WTC11 (cell line): ENCODE measurements around the gene TMEM40. TPM values are rescaled to one million over a fixed set of nuclear protein-coding genes. Genes with fewer than 3 reads are reported as not detected.

Experiments used
- ATAC-seq: fragments of 200-7000 bp; cut with Tn5 transposase; 2 replicates; pipeline ENCODE4 v1.10.0; 2021; ENCODE audit warnings: mild to moderate bottlenecking, moderate library complexity
- CTCF ChIA-PET: fragments of 300-600 bp; sonication (Branson Sonifier 250); formaldehyde crosslinking; loops from one replicate; lab custom pipeline; 2021; ENCODE audit warnings: antibody characterized with exemption; lab: Charles Lee
- POLR2A ChIA-PET: fragments of 350-600 bp; sonication (Branson Sonifier 250); formaldehyde crosslinking; loops from one replicate; lab custom pipeline; 2021; ENCODE audit warnings: antibody characterized with exemption; lab: Charles Lee
- DNase-seq: peaks from one replicate; pipeline ENCODE4 v3.0.0; 2021; ENCODE audit warnings: low spot score
- H3K27ac Mint-ChIP-seq: 2 replicates; pipeline ENCODE4 v1.8.0; 2021; ENCODE audit warnings: mixed read lengths
- H3K27me3 Mint-ChIP-seq: 2 replicates; pipeline ENCODE4 v1.8.0; 2021; ENCODE audit warnings: low read depth, mild to moderate bottlenecking, moderate library complexity, mixed read lengths
- H3K36me3 Mint-ChIP-seq: 2 replicates; pipeline ENCODE4 v1.8.0; 2021; ENCODE audit warnings: mixed read lengths
- H3K4me1 Mint-ChIP-seq: 2 replicates; pipeline ENCODE4 v1.8.0; 2022; ENCODE audit warnings: mixed read lengths
- H3K4me3 Mint-ChIP-seq: 2 replicates; pipeline ENCODE4 v1.8.0; 2021; ENCODE audit warnings: mild to moderate bottlenecking, moderate library complexity, mixed read lengths
- H3K9me3 Mint-ChIP-seq: 2 replicates; pipeline ENCODE4 v1.8.0; 2021; ENCODE audit warnings: mixed read lengths
- AFF4 ChIP-seq: sonication (generic); formaldehyde crosslinking; IDR thresholded peaks from 2 replicates; pipeline ENCODE4 v1.8.1; 2023; ENCODE audit warnings: mild to moderate bottlenecking, missing genetic modification reagents, borderline replicate concordance
- CREB1 ChIP-seq: sonication (generic); formaldehyde crosslinking; IDR thresholded peaks from 2 replicates; pipeline ENCODE4 v1.8.0; 2023; ENCODE audit warnings: mild to moderate bottlenecking, missing genetic modification reagents
- ELF4 ChIP-seq: sonication (generic); formaldehyde crosslinking; IDR thresholded peaks from 2 replicates; pipeline ENCODE4 v1.8.1; 2022; ENCODE audit warnings: low read depth, mild to moderate bottlenecking, moderate library complexity, missing genetic modification reagents
- GABPB1 ChIP-seq: sonication (generic); formaldehyde crosslinking; IDR thresholded peaks from 2 replicates; pipeline ENCODE4 v1.8.1; 2023; ENCODE audit warnings: mild to moderate bottlenecking, missing genetic modification reagents
- HMGA2 ChIP-seq: fragments of 250-450 bp; sonication (Bioruptor Pico); IDR thresholded peaks from 2 replicates; pipeline ENCODE4 v1.4.0; 2021; ENCODE audit warnings: mild to moderate bottlenecking, moderate library complexity
- HMGXB4 ChIP-seq: sonication (generic); formaldehyde crosslinking; IDR thresholded peaks from 2 replicates; pipeline ENCODE4 v1.8.1; 2023; ENCODE audit warnings: mild to moderate bottlenecking, moderate library complexity, missing genetic modification reagents
- MLX ChIP-seq: sonication (generic); formaldehyde crosslinking; IDR thresholded peaks from 2 replicates; pipeline ENCODE4 v1.8.1; 2023; ENCODE audit warnings: mild to moderate bottlenecking, missing genetic modification reagents, moderate library complexity
- MXD4 ChIP-seq: fragments of 250-450 bp; sonication (Bioruptor Pico); IDR thresholded peaks from 2 replicates; pipeline ENCODE4 v1.8.0; 2021; ENCODE audit warnings: mild to moderate bottlenecking, moderate library complexity, borderline replicate concordance
- NFE2L1 ChIP-seq: sonication (generic); formaldehyde crosslinking; IDR thresholded peaks from 2 replicates; pipeline ENCODE4 v1.8.1; 2023; ENCODE audit warnings: missing genetic modification reagents
- NR3C1 ChIP-seq: sonication (generic); formaldehyde crosslinking; conservative IDR thresholded peaks from 2 replicates; pipeline ENCODE4 v1.8.1; 2023; ENCODE audit warnings: low read depth, mild to moderate bottlenecking, missing genetic modification reagents
- PRRX2 ChIP-seq: fragments of 250-450 bp; sonication (Bioruptor Pico); IDR thresholded peaks from 2 replicates; pipeline ENCODE4 v1.8.0; 2021; ENCODE audit warnings: mild to moderate bottlenecking
- SOX15 ChIP-seq: fragments of 250-450 bp; sonication (Bioruptor Pico); IDR thresholded peaks from 2 replicates; pipeline ENCODE4 v1.9.0; 2021; ENCODE audit warnings: mild to moderate bottlenecking
- TEAD4 ChIP-seq: sonication (generic); formaldehyde crosslinking; IDR thresholded peaks from 2 replicates; pipeline ENCODE4 v1.8.0; 2022; ENCODE audit warnings: mild to moderate bottlenecking, missing genetic modification reagents
- ZNF121 ChIP-seq: sonication (generic); formaldehyde crosslinking; IDR thresholded peaks from 2 replicates; pipeline ENCODE4 v1.8.0; 2023; ENCODE audit warnings: missing genetic modification reagents
- ZNF219 ChIP-seq: sonication (generic); formaldehyde crosslinking; IDR thresholded peaks from 2 replicates; pipeline ENCODE4 v1.8.0; 2023; ENCODE audit warnings: missing genetic modification reagents, mild to moderate bottlenecking, borderline replicate concordance
- ZNF671 ChIP-seq: fragments of 250-450 bp; sonication (Bioruptor Pico); IDR thresholded peaks from 2 replicates; pipeline ENCODE4 v1.8.0; 2021; ENCODE audit warnings: mild to moderate bottlenecking
- total RNA-seq: library from RNA; stranded (reverse); gene quantifications from 3 replicates; pipeline ENCODE4 v1.2.3, GENCODE V29; 2021
- TF ChIP-seq, protein P1 (sequence below): fragments of 250-450 bp; sonication (Bioruptor Pico); IDR thresholded peaks from 2 replicates; pipeline ENCODE4 v1.9.0; 2021; ENCODE audit warnings: mild to moderate bottlenecking
- TF ChIP-seq, protein P2 (sequence below): sonication (generic); formaldehyde crosslinking; IDR thresholded peaks from 2 replicates; pipeline ENCODE4 v1.8.0; 2022; ENCODE audit warnings: mild to moderate bottlenecking, missing genetic modification reagents
- TF ChIP-seq, protein P3 (sequence below): sonication (generic); formaldehyde crosslinking; conservative IDR thresholded peaks from 2 replicates; pipeline ENCODE4 v1.8.1; 2023; ENCODE audit warnings: mild to moderate bottlenecking, low read depth, missing genetic modification reagents, moderate library complexity
- TF ChIP-seq, protein P4 (sequence below): fragments of 250-450 bp; sonication (Bioruptor Pico); conservative IDR thresholded peaks from 2 replicates; pipeline ENCODE4 v1.9.0; 2021; ENCODE audit warnings: mild to moderate bottlenecking

TMEM40 gene
- total RNA-seq, 1 experiment from 2014 or later: 0.17 TPM

DNA sequence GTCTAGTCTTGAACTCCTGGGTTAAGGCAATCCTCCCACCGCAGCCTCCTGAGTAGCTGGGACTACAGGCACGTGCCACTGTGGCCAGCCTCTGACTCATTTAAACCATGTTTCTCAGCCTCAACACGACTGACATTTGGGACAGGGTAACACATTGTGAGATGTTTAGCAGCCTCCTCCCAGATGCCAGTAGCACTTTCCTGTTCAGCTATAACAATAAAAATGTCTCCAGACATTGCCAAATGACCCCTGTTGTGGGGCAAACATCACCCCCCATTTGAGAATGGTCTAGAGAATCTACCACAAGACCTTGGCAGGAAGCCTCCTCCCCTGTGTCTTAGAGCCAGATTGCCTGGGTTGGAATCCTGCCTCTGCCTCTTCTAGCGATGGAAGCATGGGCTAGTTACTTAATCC, 8.4 kb downstream of the TMEM40 start:
- no peak overlapping the region for H3K27ac Mint-ChIP-seq
- no peaks in the 10 kb centered on the region; the same call in 1 of the 2 replicates for H3K27me3 Mint-ChIP-seq
- POLR2A ChIA-PET: no interaction called here

DNA sequence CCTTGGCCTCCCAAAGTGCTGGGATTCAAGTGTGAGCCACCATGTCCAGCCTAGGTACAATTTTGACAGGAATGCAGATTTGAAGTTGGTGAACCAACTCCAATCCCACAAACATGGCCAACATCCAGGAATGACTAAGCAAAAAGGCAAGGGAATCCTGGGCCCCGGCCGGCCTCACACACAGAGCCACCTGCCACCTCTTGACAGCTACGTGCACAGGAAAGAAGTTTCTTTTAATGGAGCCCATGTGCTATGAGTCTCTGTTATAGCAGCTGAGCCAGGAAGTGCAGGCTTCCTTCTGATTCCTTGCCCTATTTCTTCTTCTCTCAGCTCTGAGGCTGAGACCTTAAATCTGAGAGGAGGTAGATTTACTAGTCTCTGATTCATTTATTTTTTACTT, 8.8 kb downstream of the TMEM40 start:
- ATAC-seq: no peak
- ChIA-PET POLR2A (no interaction called here), CTCF (no interaction called here)
- no peak overlapping the region for H3K27ac Mint-ChIP-seq
- H3K9me3 Mint-ChIP-seq: no peaks in the 10 kb centered on the region
- no peak overlapping the region for H3K4me3 Mint-ChIP-seq
- no peaks in the 10 kb centered on the region; the same call in 1 of the 2 replicates for H3K27me3 Mint-ChIP-seq
- no peaks in the 10 kb centered on the region for H3K36me3 Mint-ChIP-seq
- peaks cover 2% of the 10 kb centered on the region; the same call in 1 of the 2 replicates for H3K4me1 Mint-ChIP-seq
- DNase-seq: no peak
- TF ChIP-seq AFF4 (CRISPR knock-in tag): no peak
- TF ChIP-seq ZNF219 (CRISPR knock-in tag): no peak
- TF ChIP-seq, protein P1, sequence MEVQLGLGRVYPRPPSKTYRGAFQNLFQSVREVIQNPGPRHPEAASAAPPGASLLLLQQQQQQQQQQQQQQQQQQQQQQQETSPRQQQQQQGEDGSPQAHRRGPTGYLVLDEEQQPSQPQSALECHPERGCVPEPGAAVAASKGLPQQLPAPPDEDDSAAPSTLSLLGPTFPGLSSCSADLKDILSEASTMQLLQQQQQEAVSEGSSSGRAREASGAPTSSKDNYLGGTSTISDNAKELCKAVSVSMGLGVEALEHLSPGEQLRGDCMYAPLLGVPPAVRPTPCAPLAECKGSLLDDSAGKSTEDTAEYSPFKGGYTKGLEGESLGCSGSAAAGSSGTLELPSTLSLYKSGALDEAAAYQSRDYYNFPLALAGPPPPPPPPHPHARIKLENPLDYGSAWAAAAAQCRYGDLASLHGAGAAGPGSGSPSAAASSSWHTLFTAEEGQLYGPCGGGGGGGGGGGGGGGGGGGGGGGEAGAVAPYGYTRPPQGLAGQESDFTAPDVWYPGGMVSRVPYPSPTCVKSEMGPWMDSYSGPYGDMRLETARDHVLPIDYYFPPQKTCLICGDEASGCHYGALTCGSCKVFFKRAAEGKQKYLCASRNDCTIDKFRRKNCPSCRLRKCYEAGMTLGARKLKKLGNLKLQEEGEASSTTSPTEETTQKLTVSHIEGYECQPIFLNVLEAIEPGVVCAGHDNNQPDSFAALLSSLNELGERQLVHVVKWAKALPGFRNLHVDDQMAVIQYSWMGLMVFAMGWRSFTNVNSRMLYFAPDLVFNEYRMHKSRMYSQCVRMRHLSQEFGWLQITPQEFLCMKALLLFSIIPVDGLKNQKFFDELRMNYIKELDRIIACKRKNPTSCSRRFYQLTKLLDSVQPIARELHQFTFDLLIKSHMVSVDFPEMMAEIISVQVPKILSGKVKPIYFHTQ (CRISPR knock-in tag): no peak
- no peak for TF ChIP-seq ZNF121 (CRISPR knock-in tag)
- TF ChIP-seq CREB1 (CRISPR knock-in tag): no peak
- no peak for TF ChIP-seq NR3C1
- TF ChIP-seq SOX15 (CRISPR knock-in tag): no peak

More for the DNA sequence above, 8.4 kb downstream of the TMEM40 start:
- DNase-seq (no peak), ATAC-seq (no peak)
- Mint-ChIP-seq H3K36me3 (no peaks in the 10 kb centered on the region), H3K4me3 (no peak overlapping the region), H3K4me1 (peaks cover 2% of the 10 kb centered on the region; the same call in 1 of the 2 replicates), H3K9me3 (no peaks in the 10 kb centered on the region)
- CTCF ChIA-PET: no interaction called here
- TF ChIP-seq HMGA2: no peak
- no peak for TF ChIP-seq TEAD4 (CRISPR knock-in tag)
- TF ChIP-seq, protein P2, sequence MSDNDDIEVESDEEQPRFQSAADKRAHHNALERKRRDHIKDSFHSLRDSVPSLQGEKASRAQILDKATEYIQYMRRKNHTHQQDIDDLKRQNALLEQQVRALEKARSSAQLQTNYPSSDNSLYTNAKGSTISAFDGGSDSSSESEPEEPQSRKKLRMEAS (CRISPR knock-in tag): no peak
- no peak for TF ChIP-seq ELF4
- TF ChIP-seq GABPB1 (CRISPR knock-in tag): no peak
- no peak for TF ChIP-seq HMGXB4 (CRISPR knock-in tag)
- TF ChIP-seq, protein P3, sequence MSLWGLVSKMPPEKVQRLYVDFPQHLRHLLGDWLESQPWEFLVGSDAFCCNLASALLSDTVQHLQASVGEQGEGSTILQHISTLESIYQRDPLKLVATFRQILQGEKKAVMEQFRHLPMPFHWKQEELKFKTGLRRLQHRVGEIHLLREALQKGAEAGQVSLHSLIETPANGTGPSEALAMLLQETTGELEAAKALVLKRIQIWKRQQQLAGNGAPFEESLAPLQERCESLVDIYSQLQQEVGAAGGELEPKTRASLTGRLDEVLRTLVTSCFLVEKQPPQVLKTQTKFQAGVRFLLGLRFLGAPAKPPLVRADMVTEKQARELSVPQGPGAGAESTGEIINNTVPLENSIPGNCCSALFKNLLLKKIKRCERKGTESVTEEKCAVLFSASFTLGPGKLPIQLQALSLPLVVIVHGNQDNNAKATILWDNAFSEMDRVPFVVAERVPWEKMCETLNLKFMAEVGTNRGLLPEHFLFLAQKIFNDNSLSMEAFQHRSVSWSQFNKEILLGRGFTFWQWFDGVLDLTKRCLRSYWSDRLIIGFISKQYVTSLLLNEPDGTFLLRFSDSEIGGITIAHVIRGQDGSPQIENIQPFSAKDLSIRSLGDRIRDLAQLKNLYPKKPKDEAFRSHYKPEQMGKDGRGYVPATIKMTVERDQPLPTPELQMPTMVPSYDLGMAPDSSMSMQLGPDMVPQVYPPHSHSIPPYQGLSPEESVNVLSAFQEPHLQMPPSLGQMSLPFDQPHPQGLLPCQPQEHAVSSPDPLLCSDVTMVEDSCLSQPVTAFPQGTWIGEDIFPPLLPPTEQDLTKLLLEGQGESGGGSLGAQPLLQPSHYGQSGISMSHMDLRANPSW (CRISPR knock-in tag): no peak
- TF ChIP-seq, protein P4, sequence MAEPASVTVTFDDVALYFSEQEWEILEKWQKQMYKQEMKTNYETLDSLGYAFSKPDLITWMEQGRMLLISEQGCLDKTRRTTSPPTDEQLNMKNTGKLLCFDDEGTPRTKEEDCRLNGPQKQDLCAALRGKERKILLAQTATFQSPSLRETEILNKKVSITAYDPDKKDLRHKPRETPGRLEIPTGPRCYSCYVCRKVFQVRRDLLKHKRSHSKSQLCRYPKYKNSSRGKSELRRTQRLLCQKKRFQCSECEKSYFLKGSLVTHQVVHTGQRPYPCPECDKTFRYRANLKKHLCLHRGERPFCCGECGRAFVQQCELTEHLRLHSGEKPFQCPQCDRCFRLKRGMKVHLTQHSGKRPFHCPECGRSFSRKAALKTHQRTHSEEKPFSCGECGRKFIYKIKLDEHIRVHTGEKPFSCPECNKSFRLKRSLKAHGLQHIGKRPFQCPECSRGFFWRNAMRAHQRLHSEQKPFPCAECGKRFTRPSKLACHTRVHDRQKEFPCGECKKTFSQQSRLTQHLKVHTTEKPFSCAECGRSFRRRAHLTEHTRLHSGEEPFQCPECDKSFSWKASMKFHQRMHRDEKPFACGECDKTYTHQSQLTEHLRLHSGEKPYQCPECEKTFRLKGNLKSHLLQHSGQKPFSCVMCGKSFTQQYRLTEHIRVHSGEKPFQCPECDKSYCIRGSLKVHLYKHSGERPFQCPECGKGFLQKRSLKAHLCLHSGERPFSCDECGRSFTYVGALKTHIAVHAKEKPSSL (CRISPR knock-in tag): no peak
- no peak for TF ChIP-seq PRRX2 (CRISPR knock-in tag)
- no peak for TF ChIP-seq MXD4
- no peak for TF ChIP-seq NFE2L1 (CRISPR knock-in tag)
- TF ChIP-seq ZNF671 (CRISPR knock-in tag): no peak
- no peak for TF ChIP-seq MLX (CRISPR knock-in tag)
